Measurements from ENCODE around the gene WFS1. TPM values are rescaled to one million over a fixed set of nuclear protein-coding genes. Genes with fewer than 3 reads are reported as not detected.

Gene WFS1
- total RNA-seq, 1 experiment from 2014 or later = 21.5 TPM

- Histone ChIP-seq H4K20me1 (ENCODE audit: insufficient read depth) (no peaks in the 10 kb centered on the region), H3K9me3 (ENCODE audit: control insufficient read depth in 1 of 2, insufficient read depth in 1 of 2, low read depth in 1 of 2, low read length in 2 of 2) (no peaks in the 10 kb centered on the region), H3K4me1 (ENCODE audit: control insufficient read depth in 1 of 2, insufficient read depth in 2 of 2, low read length in 2 of 2) (no peaks in the 10 kb centered on the region), H3K27ac (ENCODE audit: low read depth, low read length) (no peak overlapping the region), H3K9ac (ENCODE audit: low read length) (no peak overlapping the region), H2AFZ (ENCODE audit: low read depth, low read length, poor library complexity, severe bottlenecking) (no peak overlapping the region), H3K79me2 (ENCODE audit: insufficient read depth, low read length) (no peaks in the 10 kb centered on the region), H3K4me2 (ENCODE audit: low read length) (no peak overlapping the region), H3K36me3 (ENCODE audit: control insufficient read depth in 1 of 2, insufficient read depth in 2 of 2, low read length in 2 of 2) (no peaks in the 10 kb centered on the region), H3K27me3 (ENCODE audit: insufficient read depth, low read length) (no peaks in the 10 kb centered on the region), H3K9me2 (ENCODE audit: insufficient read depth) (no peaks in the 10 kb centered on the region), H3K4me3 (replicated peaks in 1 of 2; ENCODE audit: low read depth in 1 of 2, low read length in 2 of 2) (no peak overlapping the region)
- no peak for TF ChIP-seq RAD21 (IDR thresholded peaks at IDR 0.05; ENCODE audit: low read depth)
- no peak for TF ChIP-seq EGR1 (IDR thresholded peaks at IDR 0.05; ENCODE audit: low read depth)
- no peak for TF ChIP-seq JUND (IDR thresholded peaks at IDR 0.05)
- no peak for TF ChIP-seq SP1 (IDR thresholded peaks at IDR 0.05; ENCODE audit: low read depth)
- no peak for TF ChIP-seq TCF7L2 (IDR thresholded peaks at IDR 0.05; ENCODE audit: borderline replicate concordance, extremely low read depth, insufficient read depth, insufficient read length)
- TF ChIP-seq POLR2A (IDR thresholded peaks at IDR 0.05; ENCODE audit: borderline replicate concordance, extremely low read depth, insufficient read depth, insufficient read length) = no peak
- TF ChIP-seq CBX3 (IDR thresholded peaks at IDR 0.05; ENCODE audit: low read depth) = no peak
- CTCF ChIA-PET = no interaction called here
- ATAC-seq (no peak), DNase-seq (ENCODE audit: low read depth, low spot score) (no peak)
- no TSS peak for BruUV-seq (replicated peaks)
- intact Hi-C loops (cut with micrococcal nuclease) = no loop called here
- POLR2A ChIA-PET = no interaction called here
- RAD21 ChIA-PET (ENCODE audit: low non-redundant PET in 1 of 2, low total read pairs in 2 of 2, uncharacterized antibody in 2 of 2, unreplicated experiment in 2 of 2) = no interaction called here
These were observed 35.7 kb upstream of the WFS1 start for GRCh38 chr4:6233929-6234328.

GRCh38 chr4:6235012-6235411 lies 34.6 kb upstream of the WFS1 start:
- Histone ChIP-seq H4K20me1 (ENCODE audit: insufficient read depth) (no peaks in the 10 kb centered on the region), H3K27ac (ENCODE audit: low read depth, low read length) (no peak overlapping the region), H3K4me1 (ENCODE audit: control insufficient read depth in 1 of 2, insufficient read depth in 2 of 2, low read length in 2 of 2) (no peaks in the 10 kb centered on the region), H2AFZ (ENCODE audit: low read depth, low read length, poor library complexity, severe bottlenecking) (no peak overlapping the region), H3K27me3 (ENCODE audit: insufficient read depth, low read length) (no peaks in the 10 kb centered on the region), H3K4me2 (ENCODE audit: low read length) (no peak overlapping the region), H3K9me3 (ENCODE audit: control insufficient read depth in 1 of 2, insufficient read depth in 1 of 2, low read depth in 1 of 2, low read length in 2 of 2) (no peaks in the 10 kb centered on the region), H3K79me2 (ENCODE audit: insufficient read depth, low read length) (no peaks in the 10 kb centered on the region), H3K36me3 (ENCODE audit: control insufficient read depth in 1 of 2, insufficient read depth in 2 of 2, low read length in 2 of 2) (no peaks in the 10 kb centered on the region), H3K4me3 (replicated peaks in 1 of 2; ENCODE audit: low read depth in 1 of 2, low read length in 2 of 2) (no peak overlapping the region), H3K9me2 (ENCODE audit: insufficient read depth) (no peaks in the 10 kb centered on the region), H3K9ac (ENCODE audit: low read length) (no peak overlapping the region)
- POLR2A ChIA-PET = no interaction called here
- TF ChIP-seq ZNF274 (IDR thresholded peaks at IDR 0.05; ENCODE audit: low read depth, low read length) (no peak), EZH2phosphoT487 (IDR thresholded peaks at IDR 0.05; ENCODE audit: borderline replicate concordance) (no peak), ELF1 (IDR thresholded peaks at IDR 0.05; ENCODE audit: borderline replicate concordance, low read depth) (no peak), POLR2A (IDR thresholded peaks at IDR 0.05; ENCODE audit: borderline replicate concordance, extremely low read depth, insufficient read depth, insufficient read length) (no peak), ATF3 (IDR thresholded peaks at IDR 0.05) (no peak), SRF (IDR thresholded peaks at IDR 0.05; ENCODE audit: low read depth) (no peak), JUND (IDR thresholded peaks at IDR 0.05) (no peak), SIN3A (IDR thresholded peaks at IDR 0.05; ENCODE audit: low read depth) (no peak), POLR2AphosphoS5 (IDR thresholded peaks at IDR 0.05; ENCODE audit: low read depth, low read length) (no peak)
- CTCF ChIA-PET = no interaction called here
- no TSS peak for BruUV-seq (replicated peaks)
- ATAC-seq (no peak), DNase-seq (ENCODE audit: low read depth, low spot score) (no peak)
- RAD21 ChIA-PET (ENCODE audit: low non-redundant PET in 1 of 2, low total read pairs in 2 of 2, uncharacterized antibody in 2 of 2, unreplicated experiment in 2 of 2) = no interaction called here
- intact Hi-C loops (cut with micrococcal nuclease) = no loop called here

Data from HCT116 (cell line).